Suprapubic skin (tissue), 4 donors: ENCODE measurements around the gene TREH.

Source experiments
- EP300 ChIP-seq: sonication (generic); formaldehyde crosslinking; IDR thresholded peaks from one replicate; pipeline ENCODE4 v1.6.1; 2017; ENCODE audit warnings: antibody characterized with exemption
- POLR2A ChIP-seq, 2 donors: fragments of 450-650 bp; IDR thresholded peaks; one replicate each; pipeline ENCODE4 v1.6.1; 2017; ENCODE audit warnings: antibody characterized with exemption in 2 of 2, mild to moderate bottlenecking in 2 of 2, moderate library complexity in 2 of 2
- POLR2AphosphoS5 ChIP-seq, 3 donors: sonication (generic); formaldehyde crosslinking; IDR thresholded peaks; one replicate each; pipeline ENCODE4 v1.6.1; 2017; ENCODE audit warnings: antibody characterized with exemption in 3 of 3
- TF ChIP-seq, protein P1 (sequence below), 2 donors: fragments of 200-600 bp in 1 of 2; fragments of 450-650 bp in 1 of 2; sonication (generic) in 1 of 2; IDR thresholded peaks; one replicate each; pipeline ENCODE4 v1.5.1; 2016 to 2019; ENCODE audit warnings: antibody characterized with exemption in 2 of 2, mild to moderate bottlenecking in 1 of 2, moderate library complexity in 1 of 2

DNA sequence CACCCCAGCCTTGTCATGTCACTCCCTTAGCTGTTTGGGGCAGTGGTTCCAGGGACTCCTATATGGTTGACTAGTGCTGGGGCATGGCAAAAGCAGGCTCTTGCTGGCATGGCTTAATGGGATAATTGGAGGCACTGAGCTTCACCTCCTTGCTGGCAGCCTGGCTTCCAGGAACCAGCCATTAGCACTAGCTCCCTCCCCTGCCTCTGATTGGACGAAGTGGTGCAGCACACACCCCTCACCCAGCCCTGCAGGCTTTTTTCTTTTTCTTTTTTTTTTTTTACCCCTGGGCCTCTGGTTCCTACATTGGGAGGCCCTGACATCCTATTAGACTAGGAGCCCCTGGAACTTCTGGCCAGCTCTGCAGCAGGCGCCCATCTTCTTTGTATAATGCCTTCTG is 53.5 kb downstream of the TREH start:
- TF ChIP-seq, protein P1, sequence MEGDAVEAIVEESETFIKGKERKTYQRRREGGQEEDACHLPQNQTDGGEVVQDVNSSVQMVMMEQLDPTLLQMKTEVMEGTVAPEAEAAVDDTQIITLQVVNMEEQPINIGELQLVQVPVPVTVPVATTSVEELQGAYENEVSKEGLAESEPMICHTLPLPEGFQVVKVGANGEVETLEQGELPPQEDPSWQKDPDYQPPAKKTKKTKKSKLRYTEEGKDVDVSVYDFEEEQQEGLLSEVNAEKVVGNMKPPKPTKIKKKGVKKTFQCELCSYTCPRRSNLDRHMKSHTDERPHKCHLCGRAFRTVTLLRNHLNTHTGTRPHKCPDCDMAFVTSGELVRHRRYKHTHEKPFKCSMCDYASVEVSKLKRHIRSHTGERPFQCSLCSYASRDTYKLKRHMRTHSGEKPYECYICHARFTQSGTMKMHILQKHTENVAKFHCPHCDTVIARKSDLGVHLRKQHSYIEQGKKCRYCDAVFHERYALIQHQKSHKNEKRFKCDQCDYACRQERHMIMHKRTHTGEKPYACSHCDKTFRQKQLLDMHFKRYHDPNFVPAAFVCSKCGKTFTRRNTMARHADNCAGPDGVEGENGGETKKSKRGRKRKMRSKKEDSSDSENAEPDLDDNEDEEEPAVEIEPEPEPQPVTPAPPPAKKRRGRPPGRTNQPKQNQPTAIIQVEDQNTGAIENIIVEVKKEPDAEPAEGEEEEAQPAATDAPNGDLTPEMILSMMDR (IDR thresholded peaks at IDR 0.05), result no peak
- TF ChIP-seq POLR2A (IDR thresholded peaks at IDR 0.05) (no peak), POLR2AphosphoS5 (IDR thresholded peaks at IDR 0.05) (no peak), EP300 (no peak)
